HG03378 (cell line): ENCODE measurements around the gene SOX18.

ENCODE experiments used
- ATAC-seq: cut with Tn5 transposase; IDR thresholded peaks from one replicate; pipeline ENCODE4 v1.9.1; 2021; ENCODE audit warnings: mild to moderate bottlenecking, moderate library complexity; ENCODE audit not compliant: unreplicated experiment

Gene SOX18

DNA sequence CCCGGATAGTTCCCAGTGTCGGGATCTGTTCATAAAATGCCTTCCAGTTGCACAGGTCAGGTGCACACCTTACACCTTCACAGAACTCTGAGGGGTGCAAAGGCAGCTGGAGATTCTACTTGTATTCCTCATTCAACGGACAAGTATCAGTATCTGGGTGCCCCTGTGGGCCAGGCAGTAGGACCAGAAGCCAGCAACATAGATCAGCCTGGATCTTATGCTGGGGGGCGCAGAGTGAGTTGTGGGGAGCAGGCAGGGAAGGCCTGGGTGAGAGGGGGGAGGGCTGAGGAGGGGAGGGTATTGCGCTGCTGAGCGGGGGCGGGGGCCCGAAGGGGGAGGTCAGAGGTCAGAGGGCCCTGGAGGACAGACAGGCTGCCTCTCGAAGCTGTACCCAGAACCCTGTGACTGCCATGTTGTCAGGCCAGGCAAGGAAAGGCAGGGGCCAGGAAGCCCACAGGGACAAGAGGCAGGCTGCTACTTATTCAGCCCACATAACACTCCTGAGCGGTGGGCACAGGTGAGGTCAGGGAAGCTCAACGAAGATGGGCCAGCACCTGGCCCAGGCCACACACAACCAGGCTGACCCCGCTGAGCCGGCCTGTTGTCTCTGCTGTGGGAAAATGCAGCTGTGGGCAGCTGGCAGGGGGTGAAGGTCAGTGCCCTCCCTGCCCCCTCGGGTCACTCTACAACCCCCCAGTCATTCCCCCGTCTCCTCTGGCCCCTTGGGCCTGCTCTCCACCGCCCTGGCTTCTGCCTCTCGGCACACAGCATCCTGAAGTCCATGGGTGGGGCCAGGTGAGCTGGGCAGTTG, 31.6 kb upstream of the SOX18 start:
- ATAC-seq = no peak

DNA sequence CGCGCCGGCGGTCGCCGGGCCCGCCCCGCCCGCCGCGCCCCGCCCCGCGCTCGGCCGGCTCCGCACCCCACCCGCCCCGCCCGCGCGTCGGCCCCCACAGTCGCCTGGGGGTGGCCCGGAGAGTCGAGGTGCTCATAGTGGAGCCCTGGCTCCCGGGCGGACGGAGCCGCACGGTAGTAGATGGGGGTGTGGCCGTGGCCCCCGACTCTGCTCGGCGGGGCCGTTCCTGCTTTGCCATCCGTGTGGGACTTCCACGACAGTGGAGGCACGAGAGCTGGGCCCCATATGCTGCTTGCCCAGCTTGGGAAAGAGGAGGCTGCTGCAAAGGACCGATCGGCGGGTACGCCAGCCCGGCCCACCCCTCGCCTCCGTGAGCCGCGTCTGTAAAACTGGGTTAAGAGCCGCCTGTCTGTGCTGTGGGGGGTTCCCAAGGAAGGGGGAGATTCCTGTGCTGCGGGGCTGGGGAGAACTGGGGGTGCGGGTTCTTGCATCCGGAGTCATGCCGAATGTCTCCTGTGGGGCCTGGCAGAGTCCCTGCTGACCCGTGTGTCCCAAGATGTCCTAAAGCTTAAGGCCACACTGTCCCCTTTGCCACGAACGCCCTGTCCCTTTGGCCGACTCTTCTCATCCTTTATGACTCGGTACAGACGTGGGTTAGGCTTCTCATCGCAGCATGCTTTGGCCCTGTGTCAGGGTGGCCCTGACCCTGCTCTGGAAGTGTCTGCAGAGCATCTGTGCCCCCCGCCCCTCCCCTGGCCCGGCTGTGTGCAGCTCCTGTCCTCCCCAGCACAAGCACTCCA, 30.8 kb upstream of the SOX18 start, which contains the start of gene OPRL1:
OPRL1 (plus strand) TSS at position 70 of the 800 bp plus-strand sequence. CDS start 12,639 bp downstream, outside the sequence.
- no peak for ATAC-seq

DNA sequence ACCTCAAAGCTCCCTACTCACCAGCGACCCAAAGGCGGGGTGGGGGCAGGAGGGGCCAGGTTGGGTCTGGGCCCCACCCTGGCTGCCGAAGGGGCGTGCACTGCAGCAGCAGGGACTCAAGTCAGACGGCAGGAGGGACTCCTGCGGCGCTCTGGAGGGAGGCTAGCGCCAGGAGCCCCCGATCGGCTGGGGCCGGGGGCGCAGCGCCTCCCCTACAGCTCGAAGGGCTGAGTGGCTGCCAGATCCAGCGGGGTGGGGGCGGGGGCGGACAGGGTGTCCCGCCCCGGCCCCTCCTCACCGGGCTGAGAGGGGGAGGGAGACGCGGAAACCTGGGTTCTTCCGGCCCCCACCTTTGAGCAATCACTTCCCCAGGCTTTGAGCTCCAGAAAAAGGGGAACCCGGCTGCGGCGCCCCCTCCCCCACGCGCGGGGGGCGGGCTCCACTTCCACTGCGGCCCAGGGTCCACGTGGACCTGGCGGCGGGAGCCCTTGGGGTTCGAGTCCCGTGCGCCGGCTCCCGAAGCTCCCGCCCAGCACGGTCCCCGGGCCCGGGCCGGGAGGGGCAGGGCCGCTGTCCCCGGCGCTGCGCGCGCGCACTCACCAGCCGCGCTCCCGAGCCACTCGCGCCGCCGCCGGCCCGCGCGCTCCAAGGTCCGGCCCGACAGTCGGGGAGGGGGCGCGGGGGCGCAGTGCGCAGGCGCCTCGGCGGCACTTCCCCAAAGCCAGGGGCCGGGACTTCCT, 30.0 kb upstream of the SOX18 start, which contains the start of gene RGS19:
RGS19 (minus strand) TSS at position 246 of the 740 bp plus-strand sequence. CDS start 2,632 bp downstream, outside the sequence.
- ATAC-seq = no peak

DNA sequence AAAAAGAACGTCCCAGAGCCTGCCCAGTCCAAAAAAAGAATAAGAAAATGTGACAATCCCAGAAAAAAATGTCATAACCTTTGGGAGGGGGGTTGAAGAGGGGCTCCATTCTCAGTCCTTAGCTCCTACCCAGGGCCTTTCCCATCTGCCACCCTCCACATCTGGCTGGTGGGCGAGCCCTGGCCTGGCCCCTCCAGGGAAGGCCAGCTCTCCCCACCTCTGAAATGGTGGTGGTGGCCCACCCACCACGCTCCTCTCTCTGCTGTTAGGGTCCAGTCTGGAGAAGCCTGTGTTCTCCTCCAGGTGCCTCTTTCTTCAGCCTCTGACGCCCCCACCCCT, 29.5 kb upstream of the SOX18 start:
- no peak for ATAC-seq

DNA sequence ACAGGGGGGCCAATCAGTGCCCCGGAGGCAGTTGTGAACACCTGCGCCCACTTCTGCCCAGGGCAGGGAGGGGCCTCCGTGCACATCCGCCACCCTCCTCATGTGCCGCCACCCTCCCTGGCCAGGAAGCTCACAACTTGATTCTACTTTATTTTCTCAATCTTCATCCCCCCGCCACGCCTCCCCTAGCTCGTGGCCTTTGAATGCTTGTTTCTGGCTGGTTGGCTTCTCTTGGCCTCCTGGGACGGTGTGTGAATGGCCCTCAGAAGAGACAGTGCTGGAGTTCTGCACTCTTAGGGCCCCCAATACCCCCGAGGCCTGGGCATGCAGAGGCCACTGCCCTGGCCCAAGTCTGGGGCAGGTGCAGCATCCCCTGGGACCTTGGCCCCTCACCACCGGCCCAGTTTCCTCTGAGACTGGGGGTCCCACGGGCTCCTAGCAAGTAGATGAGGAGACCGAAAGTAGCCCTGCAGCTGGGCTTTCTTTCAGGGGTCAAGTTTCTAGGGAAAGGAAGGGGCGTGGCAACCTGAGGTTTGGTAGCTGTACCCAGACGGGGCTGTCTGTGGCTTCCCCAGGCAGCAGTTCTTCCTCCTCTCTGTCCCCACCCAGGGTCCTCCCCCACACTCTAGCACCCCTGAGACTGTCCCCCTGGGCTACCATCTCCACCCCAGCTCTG, 28.6 kb upstream of the SOX18 start:
- ATAC-seq = no peak

DNA sequence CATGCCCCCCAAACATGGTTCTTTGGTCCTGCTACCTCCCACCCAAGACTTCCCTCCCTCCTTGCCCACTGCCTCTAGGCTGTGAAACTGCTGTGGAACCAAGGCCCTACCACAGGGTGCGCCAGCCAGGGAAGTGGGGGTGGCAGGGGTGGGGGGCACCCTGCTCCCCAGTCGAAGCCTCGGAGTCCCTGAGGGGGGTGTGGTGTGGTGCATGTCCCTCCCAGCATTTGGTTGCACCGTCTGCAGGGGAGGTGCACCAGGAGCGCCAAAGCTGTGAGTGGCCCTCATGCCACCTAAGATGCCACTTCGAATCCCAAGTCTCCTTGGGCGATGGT, 28.1 kb upstream of the SOX18 start:
- no peak for ATAC-seq

DNA sequence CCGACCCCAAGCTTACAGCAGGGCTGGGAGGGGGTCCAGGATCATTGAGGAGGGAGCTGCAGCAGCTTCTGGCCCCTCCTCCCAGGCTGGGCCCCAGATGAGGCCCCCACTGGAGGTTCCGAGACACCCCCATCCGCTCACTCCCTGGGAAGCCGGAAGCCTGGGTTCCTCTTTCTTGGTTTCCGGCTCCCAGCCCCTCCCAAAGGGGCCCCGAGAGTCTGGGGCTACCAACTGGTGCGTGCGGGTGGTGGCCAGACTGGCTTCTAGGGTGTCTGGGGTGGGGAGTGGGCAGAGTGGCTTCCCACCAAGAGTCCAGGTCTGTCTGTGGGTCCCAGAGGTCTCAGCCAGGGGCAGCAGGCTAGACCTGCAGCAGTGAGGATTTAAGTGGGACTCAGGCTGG, 27.7 kb upstream of the SOX18 start:
- ATAC-seq = no peak

DNA sequence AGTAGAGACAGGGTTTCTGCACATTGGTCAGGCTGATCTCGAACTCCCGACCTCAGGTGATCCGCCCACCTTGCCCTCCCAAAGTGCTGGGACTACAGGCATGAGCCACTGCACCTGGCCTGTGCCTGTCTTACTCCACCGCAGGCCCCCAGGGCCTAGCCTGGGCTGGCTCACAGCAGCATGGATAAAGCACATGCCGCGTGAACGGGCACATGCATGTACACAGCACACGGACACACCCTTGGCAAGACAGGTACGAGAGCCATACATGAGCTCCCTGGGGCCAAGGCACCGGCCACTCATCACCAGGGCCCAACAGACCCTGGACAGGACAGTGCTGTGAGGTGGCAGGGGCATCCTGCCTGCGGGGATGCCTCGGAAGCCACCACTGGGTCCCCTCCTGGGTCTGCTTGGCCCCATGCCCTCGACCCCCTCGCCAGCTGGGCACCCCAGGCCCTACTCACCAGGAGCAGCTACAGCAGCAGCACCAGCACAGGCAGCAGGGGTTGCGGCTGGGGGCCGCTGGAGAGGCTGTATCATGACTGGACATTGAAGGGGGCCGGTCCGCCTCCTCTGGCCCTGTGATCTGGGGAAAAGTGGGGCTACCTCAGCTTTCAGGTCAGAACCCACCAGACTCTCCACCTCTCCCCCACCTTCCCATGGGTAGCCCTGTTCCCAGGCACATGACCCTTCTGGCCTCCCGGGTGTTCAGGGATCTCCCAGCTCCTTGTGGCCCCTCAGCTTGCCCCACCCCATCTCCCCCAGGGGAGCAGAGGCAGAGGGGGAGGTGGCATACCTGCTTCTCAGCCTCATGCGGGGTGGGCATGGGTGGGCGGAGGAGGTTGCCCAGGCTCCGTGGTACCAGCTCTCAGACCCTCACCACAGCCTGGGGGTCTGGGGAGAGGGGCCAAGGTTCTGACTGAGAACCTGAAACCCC, 26.9 kb upstream of the SOX18 start:
- no peak for ATAC-seq

DNA sequence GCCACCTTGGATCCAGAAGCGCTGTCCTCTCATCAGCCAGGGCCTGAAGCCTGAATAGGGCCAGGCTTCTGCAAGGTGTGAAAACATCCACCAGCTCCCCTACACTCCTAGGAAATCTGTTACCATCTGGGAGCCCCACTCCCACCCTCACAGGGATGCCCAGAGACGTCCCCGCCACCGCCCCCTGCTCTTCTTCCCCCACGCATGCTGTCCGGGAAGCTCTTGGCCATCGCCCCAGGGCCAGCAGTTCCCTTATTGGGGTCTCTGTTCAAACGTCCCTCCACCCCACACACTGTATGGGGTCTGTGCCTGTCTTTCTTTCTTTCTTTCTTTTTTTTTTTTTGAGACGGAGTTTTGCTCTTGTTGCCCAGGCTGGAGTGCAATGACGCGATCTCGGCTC, 26.1 kb upstream of the SOX18 start:
- ATAC-seq = no peak

DNA sequence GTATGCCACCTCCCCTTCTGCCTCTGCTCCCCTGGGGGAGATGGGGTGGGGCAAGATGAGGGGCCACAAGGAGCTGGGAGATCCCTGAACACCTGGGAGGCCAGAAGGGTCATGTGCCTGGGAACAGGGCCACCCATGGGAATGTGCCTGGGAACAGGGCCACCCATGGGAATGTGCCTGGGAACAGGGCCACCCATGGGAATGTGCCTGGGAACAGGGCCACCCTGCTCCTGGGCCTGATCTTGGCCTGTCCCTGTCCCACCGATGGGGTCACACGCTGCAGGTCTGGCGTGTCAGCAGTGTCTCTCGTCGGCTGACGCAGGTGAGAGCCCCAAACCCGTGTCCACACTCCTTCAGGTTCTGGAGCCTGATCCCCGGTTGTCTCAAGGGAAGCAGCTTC, 25.5 kb upstream of the SOX18 start:
- no peak for ATAC-seq

DNA sequence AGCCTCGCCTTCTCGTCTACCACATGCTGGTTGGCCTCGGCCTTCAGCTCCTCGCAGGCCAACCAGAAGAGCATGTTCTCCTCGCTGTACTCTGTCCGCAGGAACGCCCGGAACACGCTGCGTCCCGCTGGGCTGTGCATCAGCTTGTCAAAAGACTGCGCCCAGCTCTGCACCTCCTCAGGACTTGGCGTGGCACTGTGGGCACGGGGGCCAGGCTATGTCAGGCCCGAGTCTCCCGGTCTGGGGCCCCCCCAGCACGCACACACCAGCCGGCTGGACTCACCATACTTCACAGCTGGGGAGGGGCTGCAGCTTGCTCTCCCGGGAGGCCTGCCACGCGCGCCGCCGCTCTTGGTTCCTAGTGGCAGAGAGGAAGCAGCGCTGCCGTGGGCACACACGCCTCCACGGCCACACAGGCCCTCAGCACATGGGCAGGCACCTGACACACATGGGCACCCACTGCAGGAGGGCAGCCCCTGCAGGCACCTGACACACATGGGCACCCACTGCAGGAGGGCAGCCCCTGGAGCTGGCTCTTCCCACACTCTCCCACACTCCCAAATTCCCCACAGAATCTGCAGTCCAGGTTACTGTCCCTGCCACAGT, 24.8 kb upstream of the SOX18 start:
- ATAC-seq = no peak

DNA sequence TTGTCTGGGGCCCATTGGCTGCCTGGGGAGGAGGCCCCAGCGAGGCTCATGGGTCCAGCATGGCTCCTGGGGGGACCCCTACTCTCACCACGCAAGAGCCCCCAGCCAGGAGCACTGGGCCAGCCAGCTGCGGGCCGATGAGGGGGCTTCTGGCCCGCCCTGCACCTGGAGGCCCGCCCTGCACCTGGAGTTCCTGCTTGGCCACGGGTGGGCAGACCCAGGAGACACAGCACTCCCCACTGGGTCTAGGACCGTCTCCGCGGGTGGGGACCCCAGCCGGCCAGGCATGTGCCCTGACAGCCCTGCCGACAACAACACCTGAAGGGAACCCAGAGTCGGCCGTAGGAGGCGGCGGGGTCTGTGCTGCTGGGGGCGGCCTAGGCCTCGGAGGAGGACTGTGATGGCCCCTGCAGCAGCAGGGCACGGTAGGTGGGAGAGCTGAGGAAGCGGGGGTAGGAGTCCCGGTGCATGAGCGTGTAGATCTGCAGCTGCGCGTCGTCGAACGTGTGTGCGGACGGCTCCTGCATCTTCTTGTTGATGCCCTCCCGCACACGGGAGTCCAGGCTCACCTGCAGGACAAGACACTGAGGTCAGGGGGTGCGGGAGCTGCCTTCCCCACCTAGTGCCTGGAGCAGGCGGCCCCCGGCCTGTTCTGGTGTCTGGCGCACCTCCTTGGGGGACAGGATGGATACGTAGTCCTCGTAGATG, 24.2 kb upstream of the SOX18 start:
- ATAC-seq = no peak

DNA sequence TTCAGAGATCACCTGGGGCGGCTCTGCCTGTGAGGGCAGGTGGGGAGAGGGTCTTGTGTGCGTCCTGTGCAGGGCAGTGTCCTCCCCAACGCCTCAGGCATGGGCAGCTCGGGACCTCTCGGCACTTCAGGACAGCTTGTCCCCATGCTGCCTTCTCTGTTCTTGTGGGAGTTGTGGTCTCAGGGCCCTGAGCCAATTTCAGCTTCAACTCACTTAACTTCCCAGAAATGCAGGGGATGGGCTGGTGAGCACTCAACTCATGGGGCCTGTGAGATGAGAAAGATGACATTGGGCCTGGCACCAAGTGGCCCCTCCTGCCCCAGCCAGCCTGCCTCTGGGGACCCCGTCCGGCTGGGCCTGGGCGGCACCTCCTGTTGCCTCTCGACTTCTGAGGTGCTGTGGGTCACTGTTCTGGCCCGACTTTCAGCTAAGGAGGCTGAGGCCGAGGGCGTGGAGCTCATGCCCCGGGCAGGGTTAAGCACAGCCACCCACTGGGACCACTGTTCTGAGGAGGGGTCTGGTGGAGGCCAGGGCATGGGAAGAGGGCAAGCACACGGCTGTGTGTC, 23.1 kb upstream of the SOX18 start:
- no peak for ATAC-seq

DNA sequence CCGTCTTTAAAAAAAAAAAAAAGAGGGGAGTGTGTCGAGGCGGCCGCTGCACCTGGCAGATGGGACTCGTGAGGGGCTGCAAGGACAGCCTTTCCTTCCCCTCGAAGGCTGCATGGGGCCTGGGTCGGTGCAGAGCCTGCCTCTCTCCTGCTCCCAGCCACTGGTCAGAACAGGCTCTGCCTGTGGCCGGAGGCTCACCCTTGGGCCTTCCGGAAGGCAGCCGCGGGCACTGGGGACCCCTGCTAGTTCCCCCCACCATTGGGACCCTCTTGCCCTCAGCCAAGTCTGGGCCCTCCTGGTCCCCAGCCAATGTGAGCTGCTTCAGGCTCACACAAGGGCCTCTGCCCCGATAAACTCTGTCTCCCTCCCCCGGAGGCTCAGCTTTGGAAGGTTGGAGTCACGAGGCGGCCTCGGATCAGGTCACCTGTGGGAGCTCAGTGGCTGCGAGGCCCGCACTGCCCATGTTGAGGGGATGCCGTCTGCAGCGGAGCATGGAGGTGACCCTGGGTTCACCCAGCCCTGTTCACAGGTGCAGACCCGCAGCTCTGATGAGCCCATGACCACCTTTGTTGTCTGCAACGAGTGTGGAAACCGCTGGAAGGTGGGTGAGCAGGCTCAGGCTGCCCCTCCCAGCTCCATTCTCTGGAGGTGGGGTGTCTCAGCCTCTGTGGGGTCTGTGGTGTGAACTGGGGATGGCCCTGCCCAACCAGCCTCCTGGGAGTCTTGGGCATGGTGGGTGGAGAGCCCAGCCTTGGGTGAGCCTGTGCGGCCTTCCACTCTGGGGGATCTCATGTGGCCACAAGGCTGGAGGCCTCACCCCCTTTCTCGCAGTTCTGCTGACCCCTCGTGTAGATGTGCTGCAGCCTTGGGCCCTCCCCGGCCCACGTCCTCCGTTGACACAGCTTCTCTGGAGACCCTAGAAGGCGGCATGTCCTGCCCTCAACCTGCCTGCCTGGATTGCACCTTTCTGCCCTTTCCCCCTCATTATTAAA, 22.2 kb upstream of the SOX18 start:
- ATAC-seq = no peak

DNA sequence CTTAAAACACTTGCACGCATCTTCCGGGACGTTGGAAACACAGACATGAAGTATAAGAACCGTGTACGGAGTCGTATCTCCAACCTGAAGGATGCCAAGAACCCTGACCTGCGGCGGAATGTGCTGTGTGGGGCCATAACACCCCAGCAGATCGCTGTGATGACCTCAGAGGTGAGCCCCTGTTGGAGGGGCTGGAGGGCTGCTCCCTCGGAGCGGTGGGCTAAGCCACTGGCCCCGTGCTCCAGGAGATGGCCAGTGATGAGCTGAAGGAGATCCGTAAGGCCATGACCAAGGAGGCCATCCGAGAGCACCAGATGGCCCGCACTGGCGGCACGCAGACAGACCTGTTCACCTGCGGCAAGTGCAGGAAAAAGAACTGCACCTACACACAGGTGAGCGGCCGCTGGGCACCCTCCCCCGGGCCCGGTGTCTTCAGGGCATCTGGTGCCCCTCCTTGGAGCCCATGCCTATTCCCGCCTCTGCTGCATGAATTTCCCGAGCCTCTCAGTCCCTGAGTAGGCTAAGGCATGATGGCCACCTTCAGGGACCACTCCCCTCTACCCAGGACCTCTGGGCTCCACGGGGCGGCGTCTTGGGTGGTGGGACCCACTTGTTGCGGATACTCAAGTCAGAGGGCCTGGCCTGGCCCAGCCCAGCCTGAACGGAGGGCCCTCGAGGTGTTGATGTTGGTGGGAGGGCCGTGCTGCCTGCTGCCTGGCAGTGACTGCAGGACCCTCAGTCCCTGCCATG, 21.0 kb upstream of the SOX18 start:
- ATAC-seq = no peak

DNA sequence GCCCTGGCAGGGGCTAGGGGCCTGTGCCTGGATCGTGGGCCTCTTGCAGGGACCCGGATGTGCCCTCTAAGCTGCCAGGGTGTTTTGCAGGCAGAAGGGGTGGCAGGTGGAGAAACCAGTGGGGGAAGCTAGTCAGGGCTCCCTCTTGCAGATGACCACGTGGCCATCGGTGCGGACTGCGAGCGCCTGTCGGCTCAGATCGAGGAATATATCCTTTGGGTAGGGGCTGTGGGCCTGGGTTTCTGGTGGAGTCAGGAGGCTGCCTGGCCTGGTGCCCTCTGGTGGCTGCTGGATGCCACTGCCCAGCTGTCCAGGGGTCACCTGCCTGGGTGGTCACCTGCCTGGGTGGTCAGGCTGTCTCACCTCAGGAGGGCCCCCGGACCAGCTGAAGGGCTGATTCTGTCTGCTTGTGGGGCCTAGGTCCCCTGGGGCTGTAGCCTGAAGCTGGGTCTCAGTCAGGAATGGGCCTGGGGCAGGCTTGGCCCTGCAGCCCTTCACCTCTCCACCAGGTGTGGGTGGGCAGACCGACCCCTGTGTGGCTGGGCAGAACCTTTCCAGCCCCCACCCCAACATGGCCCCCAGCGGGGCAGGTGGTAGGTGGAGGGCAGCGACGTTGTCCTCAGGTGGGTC, 20.3 kb upstream of the SOX18 start:
- ATAC-seq = no peak
